GM18517 (cell line): ENCODE results near the gene CHDH.
A peak's percentile ranks its signal among the peaks of the same experiment; 100 is the strongest.

Experiments used
- ATAC-seq: cut with Tn5 transposase; IDR thresholded peaks from one replicate; pipeline ENCODE4 v1.9.1; 2021; ENCODE audit warnings: mild to moderate bottlenecking, moderate library complexity; ENCODE audit not compliant: unreplicated experiment

CHDH gene

GRCh38 chr3:53809764-53810400 is 36.3 kb downstream of the CHDH start:
- no peak for ATAC-seq

GRCh38 chr3:53809267-53809666 is 37.0 kb downstream of the CHDH start:
- ATAC-seq: no peak

GRCh38 chr3:53808496-53808895 is 37.7 kb downstream of the CHDH start:
- ATAC-seq: no peak

- no peak for ATAC-seq
Observed at GRCh38 chr3:53807117-53807810, 39.0 kb downstream of the CHDH start.

- ATAC-seq: no peak
Observed at GRCh38 chr3:53806182-53807116, 39.8 kb downstream of the CHDH start.

GRCh38 chr3:53805463-53806159 is 40.6 kb downstream of the CHDH start:
- ATAC-seq: no peak

- peak; percentile 55 for ATAC-seq
Observed at GRCh38 chr3:53804697-53805462, 41.3 kb downstream of the CHDH start.

- no peak for ATAC-seq
Observed at GRCh38 chr3:53803816-53804695, 42.2 kb downstream of the CHDH start.

- ATAC-seq: no peak
Observed at GRCh38 chr3:53803124-53803815, 42.9 kb downstream of the CHDH start.

GRCh38 chr3:53802256-53802880 is 43.9 kb downstream of the CHDH start:
- ATAC-seq: no peak

GRCh38 chr3:53801319-53801718 is 44.9 kb downstream of the CHDH start:
- ATAC-seq: no peak

GRCh38 chr3:53800041-53800906 is 45.9 kb downstream of the CHDH start:
- ATAC-seq: no peak

- no peak for ATAC-seq
Observed at GRCh38 chr3:53799338-53799865, 46.8 kb downstream of the CHDH start.

GRCh38 chr3:53798144-53798543 is 48.1 kb downstream of the CHDH start:
- no peak for ATAC-seq

GRCh38 chr3:53795789-53796560 is 50.2 kb downstream of the CHDH start:
- ATAC-seq: no peak

- ATAC-seq: no peak
Observed at GRCh38 chr3:53795176-53795575, 51.0 kb downstream of the CHDH start.
